Gastroesophageal sphincter (tissue), 4 donors: ENCODE measurements around the gene TMEM134. TPM values are rescaled to one million over a fixed set of nuclear protein-coding genes. Genes with fewer than 3 reads are reported as not detected.

Experiments
- ATAC-seq: fragments of 150-250 bp; one replicate; pipeline ENCODE4 v1.9.1; 2016; ENCODE audit warnings: mild to moderate bottlenecking, moderate library complexity
- H3K27ac ChIP-seq, 4 donors: fragments of 200-600 bp; sonication (generic) in 3 of 4; 1 replicate in 3 of 4; 2 replicates in 1 of 4; pipeline ENCODE4 v1.5.1; 2016 to 2019
- H3K27me3 ChIP-seq: fragments of 200-600 bp; sonication (generic); one replicate; pipeline ENCODE4 v1.5.1; 2019
- H3K36me3 ChIP-seq, 2 donors: fragments of 200-600 bp; sonication (generic); one replicate each; pipeline ENCODE4 v1.5.1; 2019; ENCODE audit warnings: control low read depth in 1 of 2
- H3K4me1 ChIP-seq, 3 donors: fragments of 200-600 bp; sonication (generic); 1 replicate in 2 of 3; 2 replicates in 1 of 3; pipeline ENCODE4 v1.5.1; 2016 to 2019; ENCODE audit warnings: control low read depth in 2 of 3
- H3K4me3 ChIP-seq, 2 donors: fragments of 200-600 bp; sonication (generic); one replicate each; pipeline ENCODE4 v1.5.1; 2019; ENCODE audit warnings: mild to moderate bottlenecking in 1 of 2, moderate library complexity in 1 of 2
- H3K9me3 ChIP-seq, 3 donors: fragments of 200-600 bp; sonication (generic); one replicate each; pipeline ENCODE4 v1.5.1; 2017 to 2019; ENCODE audit warnings: control low read depth in 2 of 3
- EP300 ChIP-seq: sonication (generic); formaldehyde crosslinking; IDR thresholded peaks from one replicate; pipeline ENCODE4 v1.6.1; 2017; ENCODE audit warnings: antibody characterized with exemption, mild to moderate bottlenecking
- POLR2A ChIP-seq, 2 donors: fragments of 450-650 bp; IDR thresholded peaks; one replicate each; pipeline ENCODE4 v1.6.1; 2017; ENCODE audit warnings: antibody characterized with exemption in 2 of 2, mild to moderate bottlenecking in 2 of 2, moderate library complexity in 1 of 2
- POLR2AphosphoS5 ChIP-seq: sonication (generic); formaldehyde crosslinking; IDR thresholded peaks from one replicate; pipeline ENCODE4 v1.6.1; 2017; ENCODE audit warnings: antibody characterized with exemption
- WGBS, 2 donors: methylation state at CpG; one replicate each; pipeline ENCODE4 v1.1.5; 2018; ENCODE audit warnings: low coverage in 1 of 2; 5-methylcytosine and 5-hydroxymethylcytosine counted together
- total RNA-seq, 4 donors: library from RNA; depleted of rRNA; stranded (reverse); fragments of >200 nt; gene quantifications; one replicate each; pipeline ENCODE4 v1.1.0, GENCODE V29; 2016
- TF ChIP-seq, protein P1 (sequence below), 4 experiments: fragments of 200-600 bp in 2 of 4; fragments of 450-650 bp in 2 of 4; sonication (generic) in 1 of 4; IDR thresholded peaks; one replicate each; pipeline ENCODE4 v1.5.1; 2017 to 2019; ENCODE audit warnings: antibody characterized with exemption in 4 of 4, mild to moderate bottlenecking in 2 of 4, moderate library complexity in 2 of 4

The TMEM134 gene
- total RNA-seq, 4 donors from 2014 or later: 22.2 to 35.2 (median 32.5) TPM

GRCh38 chr11:67432655-67433349 is 36.2 kb downstream of the TMEM134 start:
- no peaks in the 10 kb centered on the region for H3K27me3 ChIP-seq
- H3K27ac ChIP-seq: no peak overlapping the region
- peaks cover 0 to 63% (median 10%) of the 10 kb centered on the region in 3 donors for H3K4me1 ChIP-seq
- H3K36me3 ChIP-seq: peaks cover 0 to 80% of the 10 kb centered on the region in 2 donors
- no peak overlapping the region for H3K4me3 ChIP-seq
- no peaks in the 10 kb centered on the region for H3K9me3 ChIP-seq
- ATAC-seq: no peak
- TF ChIP-seq, protein P1, sequence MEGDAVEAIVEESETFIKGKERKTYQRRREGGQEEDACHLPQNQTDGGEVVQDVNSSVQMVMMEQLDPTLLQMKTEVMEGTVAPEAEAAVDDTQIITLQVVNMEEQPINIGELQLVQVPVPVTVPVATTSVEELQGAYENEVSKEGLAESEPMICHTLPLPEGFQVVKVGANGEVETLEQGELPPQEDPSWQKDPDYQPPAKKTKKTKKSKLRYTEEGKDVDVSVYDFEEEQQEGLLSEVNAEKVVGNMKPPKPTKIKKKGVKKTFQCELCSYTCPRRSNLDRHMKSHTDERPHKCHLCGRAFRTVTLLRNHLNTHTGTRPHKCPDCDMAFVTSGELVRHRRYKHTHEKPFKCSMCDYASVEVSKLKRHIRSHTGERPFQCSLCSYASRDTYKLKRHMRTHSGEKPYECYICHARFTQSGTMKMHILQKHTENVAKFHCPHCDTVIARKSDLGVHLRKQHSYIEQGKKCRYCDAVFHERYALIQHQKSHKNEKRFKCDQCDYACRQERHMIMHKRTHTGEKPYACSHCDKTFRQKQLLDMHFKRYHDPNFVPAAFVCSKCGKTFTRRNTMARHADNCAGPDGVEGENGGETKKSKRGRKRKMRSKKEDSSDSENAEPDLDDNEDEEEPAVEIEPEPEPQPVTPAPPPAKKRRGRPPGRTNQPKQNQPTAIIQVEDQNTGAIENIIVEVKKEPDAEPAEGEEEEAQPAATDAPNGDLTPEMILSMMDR (IDR thresholded peaks at IDR 0.05): no peak
- 96% methylated on average over 4 of the region's 22 CpGs; no CpG with 5 or more reads in 1 of the 2 donors for WGBS, 2 donors

DNA sequence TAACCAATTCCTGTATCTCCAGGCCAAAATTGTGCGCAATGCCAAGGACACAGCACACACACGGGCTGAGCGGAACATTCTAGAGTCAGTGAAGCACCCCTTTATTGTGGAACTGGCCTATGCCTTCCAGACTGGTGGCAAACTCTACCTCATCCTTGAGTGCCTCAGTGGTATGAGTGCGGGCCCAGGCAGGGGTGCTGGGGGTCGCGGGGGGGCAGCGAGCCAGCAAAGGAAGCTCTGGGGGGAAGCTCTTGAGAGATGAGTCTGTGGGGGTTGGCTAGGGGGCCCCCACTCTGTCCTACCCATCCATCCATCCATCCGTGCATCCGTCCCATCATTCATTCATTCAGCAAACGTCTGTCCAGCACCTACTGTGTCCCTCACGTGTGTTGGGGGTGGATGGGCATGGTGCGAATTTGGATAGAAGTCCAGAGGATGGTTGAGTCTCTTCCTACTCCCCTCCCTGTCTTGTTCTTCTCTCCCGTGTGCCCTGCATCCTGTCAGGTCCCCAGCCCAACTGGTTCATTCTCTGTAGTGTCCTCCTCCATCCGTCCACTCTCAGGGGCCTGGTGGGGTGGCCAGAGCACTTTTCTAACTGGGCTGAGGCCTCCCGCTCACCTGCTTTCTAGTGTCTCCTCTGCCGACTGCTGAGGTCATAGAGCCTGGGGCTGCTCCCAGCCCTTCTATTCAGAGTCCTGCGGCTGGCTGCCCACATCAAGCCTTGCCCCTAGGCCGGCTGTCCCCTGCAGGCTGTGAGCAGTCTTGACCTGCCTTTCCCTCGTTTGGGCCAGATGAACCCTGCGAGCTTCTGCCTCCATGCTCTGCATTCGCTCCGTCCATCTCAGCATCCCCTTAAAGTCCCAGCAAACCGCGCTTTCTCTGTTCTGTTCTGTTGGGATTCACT is 37.5 kb downstream of the TMEM134 start:
- Histone ChIP-seq H3K27me3 (no peaks in the 10 kb centered on the region), H3K36me3 (peaks cover 0 to 72% of the 10 kb centered on the region in 2 donors), H3K4me3 (no peak overlapping the region), H3K4me1 (peaks cover 0 to 61% (median 13%) of the 10 kb centered on the region in 3 donors), H3K27ac (no peak overlapping the region), H3K9me3 (no peaks in the 10 kb centered on the region)
- 50 to 85% methylated on average over 4 to 16 of the region's 24 CpGs for WGBS, 2 donors
- no peak for ATAC-seq
- TF ChIP-seq EP300: no peak
- TF ChIP-seq POLR2A (IDR thresholded peaks at IDR 0.05): no peak
- TF ChIP-seq, protein P1 (IDR thresholded peaks at IDR 0.05): no peak
- TF ChIP-seq POLR2AphosphoS5: no peak

- H3K27me3 ChIP-seq: no peaks in the 10 kb centered on the region
- no peak for ATAC-seq
- peaks cover 0 to 55% of the 10 kb centered on the region in 2 donors for H3K36me3 ChIP-seq
- WGBS, 2 donors: 56 to 79% methylated on average over 8 to 11 of the region's 11 CpGs
- H3K4me1 ChIP-seq: peaks cover 0 to 42% (median 13%) of the 10 kb centered on the region in 3 donors
- peak overlapping the region in 1 of 2 donors; percentile 66 for H3K4me3 ChIP-seq
- H3K27ac ChIP-seq: peak overlapping the region in 1 of 4 donors; percentile 90
- TF ChIP-seq EP300 (no peak), POLR2AphosphoS5 (no peak), POLR2A (IDR thresholded peaks at IDR 0.05) (no peak)
- TF ChIP-seq, protein P1 (IDR thresholded peaks at IDR 0.05): no peak
- no peaks in the 10 kb centered on the region for H3K9me3 ChIP-seq
Observed at GRCh38 chr11:67429722-67430121, 39.3 kb downstream of the TMEM134 start.

- 54 to 76% methylated on average over 3 to 5 of the region's 12 CpGs for WGBS, 2 donors
- Histone ChIP-seq H3K27me3 (no peaks in the 10 kb centered on the region), H3K4me1 (peaks cover 0 to 40% (median 13%) of the 10 kb centered on the region in 3 donors), H3K9me3 (no peaks in the 10 kb centered on the region), H3K27ac (peak overlapping the region; percentile 88 to 99 (median 90)), H3K36me3 (peaks cover 0 to 50% of the 10 kb centered on the region in 2 donors), H3K4me3 (peak overlapping the region; percentile 66 to 86)
- ATAC-seq: no peak
- TF ChIP-seq, protein P1 (IDR thresholded peaks at IDR 0.05): no peak
- TF ChIP-seq POLR2A (IDR thresholded peaks at IDR 0.05): no peak
- no peak for TF ChIP-seq EP300
- no peak for TF ChIP-seq POLR2AphosphoS5
Observed at GRCh38 chr11:67429038-67429668, 39.9 kb downstream of the TMEM134 start.
